Measurements from ENCODE around the gene CTBP2.
"Not testable (repeated sequence)": the region's sequence is repeated elsewhere in the genome, so short reads cannot be mapped to it uniquely, and the experiment has no call there.

CTBP2 gene

DNA sequence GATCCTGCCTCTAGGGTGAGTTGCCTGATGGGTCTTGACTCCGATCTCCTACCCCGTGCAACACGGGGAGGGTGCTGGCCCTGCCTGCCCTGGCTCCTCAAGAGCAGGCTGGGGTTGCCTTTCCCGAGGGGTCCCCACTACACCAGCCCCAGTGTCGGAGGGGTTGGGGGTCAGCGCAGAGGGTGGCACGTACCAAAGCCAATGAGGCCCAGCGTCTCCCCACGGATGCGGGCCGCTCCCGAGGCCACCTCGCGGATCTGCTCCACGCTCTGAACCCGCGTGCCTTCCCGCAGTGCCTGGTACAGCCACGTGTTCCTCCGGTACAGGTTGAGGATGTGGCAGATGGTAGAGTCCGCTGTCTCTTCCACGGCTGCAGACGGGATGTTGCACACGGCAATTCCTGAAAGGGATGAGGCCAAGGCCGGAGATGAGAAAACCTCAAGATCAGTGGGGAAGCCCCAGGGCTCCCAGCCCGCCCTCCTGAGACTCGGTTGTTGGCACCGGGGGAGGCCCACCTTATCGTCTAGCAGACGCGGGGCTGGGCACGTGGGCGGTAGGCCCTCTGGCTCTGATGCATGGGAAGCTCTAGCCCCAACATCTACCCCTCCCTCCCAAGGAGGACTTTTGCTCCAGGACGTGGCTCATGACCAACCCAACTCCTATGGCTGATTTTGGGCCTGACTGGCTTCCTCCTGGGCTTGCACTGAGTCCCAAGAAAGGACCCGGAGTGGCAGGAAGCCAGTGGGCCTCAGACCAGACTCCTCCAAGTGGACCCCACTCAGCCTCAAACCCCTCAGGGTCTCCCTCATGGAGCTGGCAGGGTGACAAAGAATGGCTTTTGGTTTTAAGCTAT lies 162.4 kb downstream of the CTBP2 start:
- no peak for DNase-seq (ENCODE audit: low spot score)

DNA sequence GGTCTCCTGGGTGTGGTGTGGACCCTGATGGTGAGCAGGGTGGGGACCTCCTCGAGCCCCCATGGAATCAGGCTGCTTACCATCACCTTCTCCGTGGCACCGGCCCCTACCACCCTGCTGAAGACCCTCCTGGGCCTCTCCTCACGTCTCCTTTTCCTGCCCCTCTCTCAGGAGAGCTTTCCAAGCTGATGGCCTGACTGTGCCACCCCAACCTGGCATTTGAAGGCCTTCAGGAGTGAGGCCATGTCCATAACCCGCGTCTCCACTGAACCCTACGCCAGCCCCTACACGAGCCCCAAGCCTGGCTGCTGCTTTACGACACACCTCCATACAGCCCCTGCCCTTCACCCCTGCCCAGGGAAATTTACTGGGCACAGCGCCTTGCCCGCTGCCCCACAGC lies 163.1 kb downstream of the CTBP2 start:
- DNase-seq (ENCODE audit: low spot score), result no peak

DNA sequence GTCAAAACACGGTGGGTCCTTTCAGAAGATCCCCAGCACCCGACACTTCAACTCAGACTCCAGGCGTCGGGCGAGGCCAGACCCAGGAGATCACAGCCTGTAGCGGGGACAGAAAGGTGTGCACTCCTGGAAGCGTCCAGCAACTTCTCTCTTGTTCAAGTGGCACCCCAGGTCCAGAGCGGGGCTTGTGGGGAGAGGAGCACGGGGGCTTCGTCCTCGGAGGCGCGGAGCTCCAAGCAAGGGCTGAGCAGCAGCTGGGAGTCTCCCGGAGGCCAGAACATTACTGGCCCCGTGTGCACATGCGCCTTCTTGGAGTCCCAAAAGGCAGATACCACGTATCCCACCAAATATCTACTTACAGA lies 163.5 kb downstream of the CTBP2 start:
- DNase-seq (ENCODE audit: low spot score), result no peak

DNA sequence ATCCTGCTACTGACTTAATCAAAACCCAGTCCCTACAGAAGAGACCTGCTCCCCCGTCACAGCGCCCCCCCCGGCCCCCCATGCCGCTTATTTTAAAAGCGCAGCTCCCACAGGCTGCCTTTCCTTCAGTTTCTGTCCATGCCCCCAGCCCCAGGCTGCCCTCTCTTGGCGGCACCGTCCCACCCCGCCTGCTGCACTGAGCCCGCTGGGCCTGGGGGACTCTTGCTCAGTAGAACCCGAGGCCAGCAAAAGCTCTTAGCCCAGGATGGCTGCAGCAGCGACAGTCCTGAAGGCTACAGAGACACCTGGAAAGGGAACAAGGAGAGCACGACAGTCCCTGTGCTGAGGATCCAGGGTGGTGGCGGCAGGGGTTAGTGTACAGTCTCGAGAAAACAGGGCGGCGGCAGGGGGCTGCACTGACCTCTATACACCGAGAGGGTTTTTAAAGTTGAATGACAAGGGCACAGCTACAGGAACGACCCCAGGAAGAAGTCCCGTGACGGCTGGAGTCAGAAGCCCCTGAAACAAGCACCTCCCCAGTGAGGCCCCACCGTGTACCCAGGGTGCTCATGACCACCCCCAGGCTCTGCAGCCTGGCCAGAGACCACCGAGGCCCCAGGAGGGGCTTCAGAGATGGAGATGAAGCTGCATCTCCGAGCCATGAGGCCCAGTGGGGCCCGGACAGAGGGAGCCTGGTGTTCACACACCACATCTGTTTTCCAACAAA lies 164.1 kb downstream of the CTBP2 start:
- DNase-seq (ENCODE audit: low spot score), result no peak

DNA sequence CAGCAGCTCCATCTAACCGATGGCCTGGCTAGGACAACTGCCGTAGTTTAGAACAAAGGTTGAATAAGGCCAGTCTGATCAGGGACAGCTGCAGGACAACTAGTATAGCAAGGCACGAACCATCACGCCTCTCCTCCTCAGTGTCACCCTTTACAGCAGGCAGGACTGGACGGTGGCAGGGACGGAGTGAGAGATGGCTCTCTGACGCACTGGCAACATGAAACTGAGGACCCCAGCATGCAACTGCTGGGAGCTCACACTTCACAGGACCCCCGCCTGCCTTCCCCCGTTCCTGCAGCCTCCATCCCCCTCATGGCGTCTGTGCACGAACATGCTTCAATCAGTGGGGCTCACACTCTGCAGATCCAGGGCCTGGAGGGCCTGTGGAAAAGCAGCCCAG lies 164.8 kb downstream of the CTBP2 start:
- no peak for DNase-seq (ENCODE audit: low spot score)

DNA sequence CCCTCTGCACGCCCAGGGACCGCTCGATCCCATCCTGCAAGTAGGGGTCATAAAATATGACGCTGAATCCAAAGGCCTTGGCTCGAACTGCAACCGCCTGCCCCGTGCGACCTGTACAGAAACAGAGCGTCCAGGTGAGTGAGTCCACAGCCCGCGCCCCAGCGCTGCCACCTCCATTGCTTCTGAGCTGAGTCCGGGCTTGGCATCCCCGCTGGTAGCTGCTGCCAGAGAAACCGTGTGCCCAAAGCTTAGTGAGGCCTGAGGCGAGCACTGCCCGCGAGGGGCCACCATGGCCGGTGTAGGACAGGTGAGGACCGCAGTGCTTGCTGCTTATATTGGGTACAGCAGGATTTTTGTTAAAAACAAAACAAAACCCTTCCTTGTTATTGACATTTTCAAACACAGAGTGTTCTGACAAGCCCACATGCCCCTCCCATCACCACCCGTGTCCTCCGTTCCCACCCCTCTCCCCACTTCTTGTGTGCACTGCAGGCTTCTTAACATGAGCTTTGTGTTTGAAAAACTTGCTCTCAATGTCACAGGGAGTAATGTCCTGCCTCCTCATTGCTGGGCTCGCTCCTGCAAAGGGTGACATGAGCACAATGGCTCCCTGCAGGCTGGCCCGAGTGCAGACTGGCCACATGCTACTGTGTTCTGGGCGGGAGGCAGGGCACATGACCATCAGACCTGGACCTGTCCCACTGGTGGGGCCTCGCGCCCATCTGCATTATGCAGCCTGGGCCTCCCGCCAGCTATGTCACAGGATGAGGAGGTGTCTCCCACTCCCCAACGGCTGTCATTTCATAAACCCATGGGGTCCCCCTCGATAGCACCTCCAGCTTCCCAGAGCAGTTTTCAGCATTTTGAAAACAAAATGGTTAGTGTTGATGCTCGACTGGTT lies 165.5 kb downstream of the CTBP2 start:
- no peak for DNase-seq (ENCODE audit: low spot score)

DNA sequence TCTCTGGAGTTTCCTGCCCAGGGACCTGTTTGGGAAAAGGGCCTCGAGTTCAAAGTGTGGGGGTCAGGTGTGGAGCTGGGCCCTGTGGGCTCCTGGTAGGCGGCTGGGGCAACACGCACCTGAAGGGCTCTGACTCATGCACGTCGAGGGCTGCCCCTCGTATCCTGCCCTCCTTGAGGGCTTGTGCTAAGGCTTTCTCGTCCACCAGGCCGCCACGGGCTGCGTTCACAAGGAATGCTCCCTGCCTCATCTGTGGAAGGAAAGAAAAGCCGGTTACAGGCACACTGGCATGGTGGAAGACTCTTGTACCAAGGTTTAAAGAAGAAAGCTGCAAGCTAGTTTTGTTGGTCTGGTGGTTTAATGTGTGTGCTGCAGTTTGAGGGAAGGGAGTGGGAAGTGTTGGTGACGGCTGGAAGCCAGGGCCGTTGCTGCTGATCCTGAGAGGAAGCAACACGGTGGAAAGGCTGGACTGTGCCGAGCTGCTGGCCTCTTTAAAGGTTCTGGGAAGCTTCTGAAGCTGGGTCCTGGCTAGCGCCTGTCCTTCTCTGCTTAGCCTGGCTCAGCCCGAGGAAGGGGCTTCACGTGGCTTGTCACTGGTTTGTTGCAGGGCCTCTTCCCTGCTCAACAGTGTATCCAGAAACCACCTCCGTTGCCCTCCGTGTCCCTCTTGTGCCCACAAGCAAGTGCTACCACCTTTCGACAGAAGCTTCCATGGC lies 166.5 kb downstream of the CTBP2 start:
- DNase-seq (ENCODE audit: low spot score), result no peak

DNA sequence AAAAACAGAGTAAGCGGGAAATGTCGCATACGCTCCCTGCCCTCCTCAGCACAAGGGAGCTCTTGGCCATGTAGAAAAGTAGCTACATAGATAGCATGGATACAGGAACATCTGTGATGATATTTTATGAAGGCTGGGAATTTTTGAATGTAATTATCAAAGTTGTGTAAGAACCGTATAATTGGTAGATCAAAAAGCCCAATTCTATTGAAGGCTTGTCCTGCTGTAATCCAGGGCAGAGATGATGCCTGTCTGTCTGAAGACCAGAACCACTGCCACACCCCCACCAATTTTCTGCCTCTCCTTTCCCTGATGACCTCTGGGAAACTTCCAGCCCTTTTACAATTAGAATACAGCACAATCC lies 167.0 kb downstream of the CTBP2 start:
- DNase-seq (ENCODE audit: low spot score), result no peak

DNA sequence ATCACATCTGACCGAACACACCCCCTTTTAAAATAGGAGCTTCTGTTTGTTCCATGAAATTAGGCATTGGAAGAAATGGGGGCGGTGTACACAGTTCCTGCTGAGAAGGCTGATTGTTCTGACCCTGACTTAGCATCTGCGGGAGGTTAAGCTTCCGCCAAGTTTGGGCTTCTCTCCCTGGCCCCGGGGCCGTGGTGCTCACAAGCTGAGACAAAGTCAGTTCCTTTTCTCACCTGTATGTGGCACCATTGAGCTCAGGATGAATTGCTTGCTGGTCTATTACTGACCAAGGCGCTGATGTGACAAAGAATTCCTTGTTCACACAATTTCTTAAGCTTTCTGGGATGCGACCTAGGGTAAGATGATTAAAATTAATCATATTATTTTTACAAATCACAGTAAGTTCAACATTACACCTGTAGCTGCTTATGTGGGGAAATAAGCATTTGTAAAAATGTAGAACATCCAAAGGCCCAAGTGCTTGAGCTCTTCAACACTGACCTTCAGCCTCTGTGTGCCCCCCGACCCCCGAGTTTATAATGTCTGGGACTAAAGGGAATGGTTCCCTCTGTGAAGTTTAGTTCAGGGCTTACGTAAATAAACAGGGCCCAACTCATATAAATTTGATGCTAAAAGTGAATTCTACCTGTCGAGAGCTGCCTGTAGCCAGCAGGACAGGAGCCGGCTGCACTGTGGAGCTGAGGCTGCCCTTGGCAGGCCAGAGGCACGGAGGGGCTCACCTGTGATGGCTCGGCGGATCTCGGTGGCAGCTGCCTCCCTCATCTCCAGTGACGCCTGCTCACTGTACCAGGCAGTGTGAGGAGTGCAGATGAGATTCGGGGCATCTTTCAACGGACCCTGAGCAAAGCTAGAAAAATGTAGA lies 167.7 kb downstream of the CTBP2 start:
- peak; percentile 16 for DNase-seq (ENCODE audit: low spot score)

DNA sequence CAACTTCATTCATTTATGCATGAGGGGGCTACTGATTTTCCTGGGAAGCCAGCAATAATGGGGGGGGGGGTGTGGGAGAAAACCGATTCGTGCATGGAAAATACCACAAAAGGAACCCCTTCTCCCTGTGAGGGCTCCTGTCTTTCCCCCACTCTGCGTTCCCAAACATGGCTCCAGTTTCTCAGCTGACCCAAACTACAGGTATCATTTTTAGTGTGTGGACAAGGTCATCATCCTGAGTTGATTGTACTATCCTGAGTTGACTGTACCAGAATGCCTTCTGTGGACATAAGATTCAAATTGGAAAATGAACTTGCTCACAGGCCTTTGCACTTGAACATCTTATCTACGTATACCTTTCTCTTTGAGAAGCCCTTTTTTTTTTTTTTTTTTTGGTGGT lies 168.5 kb downstream of the CTBP2 start:
- DNase-seq (ENCODE audit: low spot score), result no peak

DNA sequence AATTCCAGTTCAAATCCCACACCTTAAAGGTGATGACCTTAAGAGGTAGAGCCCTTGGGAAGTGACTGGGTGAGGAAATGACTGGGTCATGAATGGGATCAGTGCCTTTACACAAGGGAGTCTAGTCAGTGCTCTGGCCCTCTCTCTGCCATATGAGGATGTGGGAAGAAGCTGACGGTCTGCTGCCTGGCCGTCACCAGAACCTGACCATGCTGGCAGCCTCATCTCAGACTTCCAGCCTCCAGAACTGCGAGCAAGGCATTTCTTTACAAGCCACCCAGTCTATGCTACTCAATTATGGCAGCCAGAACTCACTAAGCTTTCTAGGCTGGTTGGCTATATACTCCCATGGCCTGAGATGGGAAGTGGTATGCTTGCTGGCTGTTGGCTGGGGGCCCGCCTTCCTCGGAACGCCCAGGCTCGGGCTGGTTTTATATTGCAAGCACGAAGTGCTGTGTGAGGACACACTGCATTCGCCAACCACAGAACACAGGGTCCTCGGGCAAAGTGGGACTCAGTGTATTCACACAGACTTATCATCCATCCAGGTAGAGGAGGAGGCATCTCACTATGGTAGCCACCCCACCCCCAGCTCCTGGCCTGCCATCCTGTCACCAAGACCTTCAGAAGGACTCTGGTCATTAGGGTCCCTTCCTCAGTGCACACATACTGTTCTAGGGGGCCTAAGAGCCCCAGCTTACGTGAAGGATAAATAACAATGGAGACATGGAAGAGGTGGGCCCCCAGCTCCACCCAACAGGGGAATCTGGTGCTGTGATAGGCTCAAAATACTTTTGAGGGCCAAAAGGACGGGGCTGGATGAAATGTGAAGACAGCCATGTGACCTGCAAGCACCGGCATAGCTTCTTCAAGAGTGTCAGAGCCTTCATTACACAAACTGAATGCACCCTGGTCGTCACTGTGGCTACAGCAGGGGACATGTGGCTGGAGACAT lies 169.4 kb downstream of the CTBP2 start:
- no peak for DNase-seq (ENCODE audit: low spot score)

DNA sequence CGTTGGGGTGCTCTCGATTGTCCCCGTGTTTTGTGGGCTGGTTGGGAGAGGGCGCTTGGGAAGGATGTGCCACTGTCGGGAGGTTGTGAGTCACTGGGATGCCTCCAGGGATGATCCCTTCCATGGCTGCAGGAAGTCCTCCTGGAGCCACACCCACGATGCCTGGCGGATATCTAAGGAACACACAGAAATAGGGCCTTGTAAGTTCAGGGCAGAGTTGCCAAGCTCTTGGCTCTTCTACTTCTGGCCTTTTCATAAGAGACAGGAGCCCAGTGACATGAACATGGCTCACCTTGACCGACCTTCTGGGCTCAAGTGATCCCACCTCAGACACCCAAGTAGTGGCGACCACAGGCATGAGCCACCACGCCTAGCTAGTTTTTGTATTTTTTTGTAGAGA lies 170.8 kb downstream of the CTBP2 start:
- DNase-seq (ENCODE audit: low spot score), result no peak

DNA sequence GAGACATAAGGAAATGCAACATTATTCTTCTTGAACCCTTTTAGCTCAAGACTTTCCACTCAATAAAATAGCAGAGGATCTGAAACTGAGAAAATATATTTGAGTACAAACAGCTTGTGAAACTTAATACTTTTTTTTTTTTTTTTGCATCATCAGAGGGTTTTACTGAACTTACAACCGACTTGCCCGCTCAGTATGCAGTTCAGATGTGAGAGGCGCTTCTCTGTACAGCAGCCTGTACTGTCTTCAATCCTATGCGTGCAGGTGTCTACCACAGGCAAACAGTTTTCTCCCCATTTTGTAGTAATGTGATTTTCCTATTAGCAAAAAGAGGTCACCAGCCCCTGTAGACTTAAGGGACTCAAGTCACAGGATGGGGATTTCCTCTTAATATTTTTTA lies 171.6 kb downstream of the CTBP2 start:
- not testable (repeated sequence) for DNase-seq (ENCODE audit: low spot score)

DNA sequence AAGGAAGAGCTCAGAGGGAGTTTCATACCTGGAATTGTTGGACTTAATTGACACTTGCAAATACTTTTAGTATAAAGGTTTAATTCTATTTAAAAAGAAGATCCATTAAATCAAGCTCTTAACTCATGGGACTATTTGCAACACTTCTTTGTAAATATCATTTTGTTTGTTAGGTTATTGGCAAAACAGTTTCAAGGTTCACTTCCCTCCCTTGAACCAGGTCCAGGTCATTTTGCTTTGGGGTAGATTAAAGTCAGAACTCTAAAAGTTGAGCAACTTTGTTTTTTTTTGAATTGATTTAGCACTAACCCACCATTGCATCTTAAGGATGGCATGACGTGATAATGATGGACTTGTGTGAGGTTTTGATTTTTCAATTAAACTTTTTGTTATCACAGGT lies 172.6 kb downstream of the CTBP2 start:
- DNase-seq (ENCODE audit: low spot score), result no peak

DNA sequence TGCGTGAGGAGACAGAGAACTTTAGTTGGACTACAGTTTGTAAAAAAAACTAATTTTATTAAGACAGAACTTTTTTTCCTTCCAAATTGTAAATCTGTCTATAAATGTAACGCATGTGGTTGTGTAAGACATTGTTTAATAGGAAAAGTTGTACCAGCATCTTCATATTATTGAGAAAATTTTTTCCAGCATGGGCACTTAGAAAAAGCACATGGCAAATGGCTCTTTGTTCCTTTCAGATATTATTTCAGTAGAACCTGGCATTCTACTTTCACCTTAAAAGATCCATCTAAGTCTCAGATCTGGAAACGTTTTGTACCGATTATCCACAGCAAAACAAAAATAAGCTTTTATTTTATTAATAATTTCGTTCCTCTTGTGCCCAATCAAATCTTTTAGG lies 175.2 kb downstream of the CTBP2 start:
- no peak for DNase-seq (ENCODE audit: low spot score)

DNA sequence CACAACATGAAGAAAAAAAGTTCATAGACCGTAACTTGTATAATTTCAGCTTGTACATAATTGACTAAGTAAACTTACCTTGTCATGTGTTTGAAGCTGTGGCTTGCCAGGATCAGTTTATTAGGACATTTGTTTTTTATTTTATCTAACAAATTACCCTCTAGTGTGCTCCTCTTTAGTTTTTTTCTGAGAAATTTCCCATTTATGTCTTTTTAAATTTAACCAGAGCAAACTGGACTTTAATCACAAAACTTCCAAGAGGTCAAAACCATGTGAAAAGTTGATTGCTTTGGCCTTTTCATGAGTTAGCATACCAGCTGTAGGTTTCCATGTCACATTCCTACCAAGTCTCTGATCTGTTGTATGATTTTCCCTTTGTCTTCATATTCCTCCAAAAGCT lies 176.0 kb downstream of the CTBP2 start:
- no peak for DNase-seq (ENCODE audit: low spot score)

DNA sequence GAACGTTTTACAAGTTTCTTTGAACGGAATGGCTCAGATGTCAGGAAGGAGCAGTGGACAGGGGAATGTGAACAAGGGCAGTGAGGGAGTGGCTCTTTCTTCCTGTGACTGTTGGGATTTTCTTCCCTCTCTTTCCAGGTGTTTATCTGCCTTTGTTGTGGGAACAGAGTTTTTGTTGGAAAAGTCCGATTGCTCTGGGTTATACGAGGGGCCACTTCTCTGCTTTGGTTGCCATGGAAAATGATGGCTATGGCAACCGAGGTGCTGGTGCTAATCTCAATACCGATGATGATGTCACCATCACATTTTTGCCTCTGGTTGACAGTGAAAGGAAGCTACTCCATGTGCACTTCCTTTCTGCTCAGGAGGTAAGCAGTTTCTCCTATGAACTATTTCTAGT lies 177.0 kb downstream of the CTBP2 start:
- DNase-seq (ENCODE audit: low spot score), result no peak

DNA sequence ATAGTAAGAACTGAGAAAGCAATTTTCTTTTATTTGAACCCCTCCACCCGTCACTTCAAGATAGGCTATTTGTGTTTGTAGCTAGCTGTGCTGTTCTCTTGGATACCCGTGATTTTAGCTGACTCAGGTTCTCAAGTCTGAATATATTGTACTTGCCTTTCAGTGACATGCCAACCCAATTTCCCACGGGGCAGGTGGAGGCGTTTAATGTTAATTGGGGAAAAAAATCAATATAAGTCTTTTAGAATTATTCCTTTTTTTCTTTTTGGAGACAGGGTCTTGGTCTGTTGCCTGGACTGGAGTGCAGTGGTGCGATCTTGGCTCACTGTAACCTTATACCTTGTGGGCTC lies 182.0 kb downstream of the CTBP2 start:
- DNase-seq (ENCODE audit: low spot score), result no peak

DNA sequence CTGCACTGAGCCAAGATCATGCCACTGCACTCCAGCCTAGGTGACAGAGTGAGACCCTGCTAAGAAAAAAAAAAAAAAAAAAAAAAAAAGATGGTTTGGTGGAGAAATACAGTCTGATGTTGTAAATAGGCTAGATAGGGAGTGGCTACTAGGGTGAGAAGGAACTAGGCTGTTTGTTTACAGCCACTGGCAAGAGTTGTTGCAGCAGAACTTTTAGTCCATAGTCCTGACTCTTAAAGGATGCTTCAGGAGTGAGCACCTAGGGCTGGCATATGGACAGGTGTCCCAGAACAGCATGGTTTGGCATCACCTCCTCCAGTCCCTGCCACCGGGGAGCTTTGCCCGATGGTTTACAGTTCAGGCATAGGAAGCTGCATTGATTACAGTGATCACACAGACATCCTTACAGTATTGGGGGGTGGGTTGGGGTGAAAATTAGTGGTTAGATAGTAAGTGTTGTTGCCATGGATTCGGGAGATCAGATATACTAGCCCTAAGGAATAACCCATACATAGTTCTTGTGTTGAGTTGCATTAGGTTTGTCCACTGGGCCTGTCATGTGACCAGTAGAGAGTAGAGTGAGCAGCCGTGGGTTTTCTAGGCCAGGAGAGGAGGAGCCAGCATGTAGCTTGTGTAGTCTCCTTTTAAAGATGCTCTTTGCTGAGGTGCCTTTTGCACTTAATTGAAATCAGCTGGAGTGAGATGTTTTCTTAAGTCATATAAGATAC lies 182.6 kb downstream of the CTBP2 start:
- DNase-seq (ENCODE audit: low spot score), result no peak
